ENCODE results near the gene PSMA1. TPM values are rescaled to one million over a fixed set of nuclear protein-coding genes. Genes with fewer than 3 reads are reported as not detected.

PSMA1 gene
- total RNA-seq, 2 experiments from 2014 or later: 171 to 173 TPM

DNA sequence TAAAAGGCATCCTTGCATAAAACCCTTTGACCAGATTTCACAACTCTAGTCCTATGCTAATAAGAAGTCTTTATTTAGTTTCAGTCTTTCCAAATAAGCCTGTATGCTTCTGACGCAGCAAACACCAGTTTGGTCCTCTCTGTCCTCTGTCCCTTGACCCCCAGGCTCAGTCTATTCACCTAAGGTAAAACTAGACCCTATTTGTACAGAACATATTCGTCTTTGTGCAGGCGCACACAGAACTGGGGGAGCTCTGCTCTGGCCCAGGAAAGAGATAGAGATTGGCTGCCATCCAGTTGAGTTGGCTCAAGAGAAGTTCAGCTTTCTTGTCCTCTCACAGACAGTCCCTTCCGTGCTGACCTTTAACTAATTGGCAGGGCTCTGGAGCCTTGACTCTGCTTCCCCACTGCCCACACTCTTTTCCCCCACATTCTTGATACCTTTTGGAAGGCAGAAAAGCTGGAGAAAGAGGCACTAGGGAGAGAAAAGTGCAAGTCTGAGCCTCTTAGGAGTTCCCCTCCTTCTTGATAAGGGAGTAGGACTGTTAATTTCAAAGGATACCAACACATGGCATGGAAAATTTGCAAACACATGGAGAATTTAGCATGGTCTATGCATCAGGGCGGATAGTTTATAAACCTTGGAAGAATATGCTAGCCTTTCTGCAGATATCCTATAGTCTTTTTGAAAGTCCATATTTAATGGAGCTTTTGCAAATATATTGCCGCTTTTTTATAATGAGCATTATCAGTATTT lies 21.2 kb upstream of the PSMA1 start:
- Histone ChIP-seq H3K27ac (ENCODE audit: low read depth, low read length, poor library complexity, severe bottlenecking) (no peak overlapping the region), H3K9me2 (ENCODE audit: insufficient read depth, low read length) (no peaks in the 10 kb centered on the region), H3K4me3 (ENCODE audit: low read depth, low read length, poor library complexity, severe bottlenecking) (no peak overlapping the region), H3K9me3 (ENCODE audit: low read length) (no peaks in the 10 kb centered on the region), H2AFZ (ENCODE audit: low read length) (no peak overlapping the region), H3K4me1 (ENCODE audit: insufficient read depth, low read length, poor library complexity, severe bottlenecking) (no peaks in the 10 kb centered on the region), H3K36me3 (ENCODE audit: insufficient read depth, low read length) (no peaks in the 10 kb centered on the region), H3K4me2 (ENCODE audit: low read length) (no peak overlapping the region), H3K79me2 (ENCODE audit: insufficient read depth, low read depth, low read length) (no peaks in the 10 kb centered on the region), H4K20me1 (ENCODE audit: insufficient read depth, low read length) (no peaks in the 10 kb centered on the region)
- intact Hi-C loops (cut with micrococcal nuclease; ENCODE audit: unreplicated experiment): no loop called here
- DNase-seq (ENCODE audit: low spot score): no peak
- CTCF ChIA-PET (ENCODE audit: unreplicated experiment): no interaction called here
- TF ChIP-seq, protein P1, sequence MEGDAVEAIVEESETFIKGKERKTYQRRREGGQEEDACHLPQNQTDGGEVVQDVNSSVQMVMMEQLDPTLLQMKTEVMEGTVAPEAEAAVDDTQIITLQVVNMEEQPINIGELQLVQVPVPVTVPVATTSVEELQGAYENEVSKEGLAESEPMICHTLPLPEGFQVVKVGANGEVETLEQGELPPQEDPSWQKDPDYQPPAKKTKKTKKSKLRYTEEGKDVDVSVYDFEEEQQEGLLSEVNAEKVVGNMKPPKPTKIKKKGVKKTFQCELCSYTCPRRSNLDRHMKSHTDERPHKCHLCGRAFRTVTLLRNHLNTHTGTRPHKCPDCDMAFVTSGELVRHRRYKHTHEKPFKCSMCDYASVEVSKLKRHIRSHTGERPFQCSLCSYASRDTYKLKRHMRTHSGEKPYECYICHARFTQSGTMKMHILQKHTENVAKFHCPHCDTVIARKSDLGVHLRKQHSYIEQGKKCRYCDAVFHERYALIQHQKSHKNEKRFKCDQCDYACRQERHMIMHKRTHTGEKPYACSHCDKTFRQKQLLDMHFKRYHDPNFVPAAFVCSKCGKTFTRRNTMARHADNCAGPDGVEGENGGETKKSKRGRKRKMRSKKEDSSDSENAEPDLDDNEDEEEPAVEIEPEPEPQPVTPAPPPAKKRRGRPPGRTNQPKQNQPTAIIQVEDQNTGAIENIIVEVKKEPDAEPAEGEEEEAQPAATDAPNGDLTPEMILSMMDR (conservative IDR thresholded peaks at IDR 0.05; ENCODE audit: low read length): no peak
- TF ChIP-seq EZH2phosphoT487 (IDR thresholded peaks at IDR 0.05; ENCODE audit: borderline replicate concordance, low read depth, low read length): no peak
- POLR2A ChIA-PET: interaction anchor here (0.9 to 1.2 kb wide), 3 partner anchors 18 to 39 kb away, joined by 3 to 4 read pairs (median 3); no protein-coding TSS in a partner anchor
- no TSS peak for BruUV-seq (replicated peaks)

DNA sequence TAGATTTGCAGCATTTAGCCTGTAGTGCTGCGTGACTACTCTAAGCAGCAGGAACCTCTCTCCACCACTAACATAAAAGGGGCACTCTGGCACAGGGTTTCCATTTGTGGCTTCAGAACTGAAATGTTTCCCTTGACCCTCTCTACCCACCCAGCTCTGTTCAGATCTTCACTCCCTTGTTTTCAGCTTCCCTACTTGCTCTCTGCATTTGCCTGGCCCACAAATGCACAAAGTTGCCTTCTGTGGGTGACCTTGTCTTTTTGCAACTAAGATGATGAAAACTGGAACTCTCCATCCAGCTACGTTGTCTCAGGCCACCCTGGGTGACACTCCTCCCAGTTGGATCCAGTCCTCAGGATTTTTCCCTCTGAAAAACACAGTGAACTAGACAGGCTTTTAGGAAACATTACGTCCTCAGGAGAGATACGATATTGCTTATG lies 19.8 kb upstream of the PSMA1 start:
- H3K4me1 ChIP-seq (ENCODE audit: insufficient read depth, low read length, poor library complexity, severe bottlenecking): no peaks in the 10 kb centered on the region
- H3K36me3 ChIP-seq (ENCODE audit: insufficient read depth, low read length): no peaks in the 10 kb centered on the region
- TF ChIP-seq EZH2phosphoT487 (IDR thresholded peaks at IDR 0.05; ENCODE audit: borderline replicate concordance, low read depth, low read length): no peak
- TF ChIP-seq, protein P1 (conservative IDR thresholded peaks at IDR 0.05; ENCODE audit: low read length): no peak
- H3K27ac ChIP-seq (ENCODE audit: low read depth, low read length, poor library complexity, severe bottlenecking): no peak overlapping the region
- H3K4me2 ChIP-seq (ENCODE audit: low read length): no peak overlapping the region
- no peak for DNase-seq (ENCODE audit: low spot score)
- intact Hi-C loops (cut with micrococcal nuclease; ENCODE audit: unreplicated experiment): loop anchor here (5.0 to 10.0 kb wide), 2 partner anchors 97 to 225 kb away; no protein-coding TSS in a partner anchor
- no peak overlapping the region for H2AFZ ChIP-seq (ENCODE audit: low read length)
- BruUV-seq (replicated peaks): no TSS peak
- ChIA-PET CTCF (ENCODE audit: unreplicated experiment) (no interaction called here), POLR2A (interaction anchor here (1.2 kb wide), 1 partner anchor 367 kb away, joined by 4 read pairs; no protein-coding TSS in a partner anchor)
- no peaks in the 10 kb centered on the region for H3K9me2 ChIP-seq (ENCODE audit: insufficient read depth, low read length)
- H3K4me3 ChIP-seq (ENCODE audit: low read depth, low read length, poor library complexity, severe bottlenecking): no peak overlapping the region
- no peaks in the 10 kb centered on the region for H3K79me2 ChIP-seq (ENCODE audit: insufficient read depth, low read depth, low read length)
- H3K9me3 ChIP-seq (ENCODE audit: low read length): no peaks in the 10 kb centered on the region
- no peaks in the 10 kb centered on the region for H4K20me1 ChIP-seq (ENCODE audit: insufficient read depth, low read length)

Data from OCI-LY7 (cell line).